CD4-positive, alpha-beta T cell treated with Interferon alpha-2 for 1 hour (primary cell): ENCODE results near the gene METTL14.

Experiments used
- DNase-seq, 2 donors: peaks; one replicate each; pipeline ENCODE4 v3.0.0-alpha.2; 2020 to 2022

METTL14 gene

GRCh38 chr4:118760092-118760491 lies 74.9 kb downstream of the METTL14 start:
- no peak for DNase-seq

- DNase-seq = no peak
These were observed 75.3 kb downstream of the METTL14 start for GRCh38 chr4:118760493-118760892.

GRCh38 chr4:118761397-118762016 lies 76.3 kb downstream of the METTL14 start:
- no peak for DNase-seq

- no peak for DNase-seq
These were observed 77.0 kb downstream of the METTL14 start for GRCh38 chr4:118762155-118762554.

- DNase-seq = no peak
These were observed 77.7 kb downstream of the METTL14 start for GRCh38 chr4:118762730-118763477.
